ENCODE data around the gene ZNF839. TPM values are rescaled to one million over a fixed set of nuclear protein-coding genes. Genes with fewer than 3 reads are reported as not detected.
"Not testable (repeated sequence)": the region's sequence is repeated elsewhere in the genome, so short reads cannot be mapped to it uniquely, and the experiment has no call there.

Gene ZNF839
- total and polyA plus RNA-seq, 12 donors, result 7.4 to 28.2 (median 14.5) TPM

DNA sequence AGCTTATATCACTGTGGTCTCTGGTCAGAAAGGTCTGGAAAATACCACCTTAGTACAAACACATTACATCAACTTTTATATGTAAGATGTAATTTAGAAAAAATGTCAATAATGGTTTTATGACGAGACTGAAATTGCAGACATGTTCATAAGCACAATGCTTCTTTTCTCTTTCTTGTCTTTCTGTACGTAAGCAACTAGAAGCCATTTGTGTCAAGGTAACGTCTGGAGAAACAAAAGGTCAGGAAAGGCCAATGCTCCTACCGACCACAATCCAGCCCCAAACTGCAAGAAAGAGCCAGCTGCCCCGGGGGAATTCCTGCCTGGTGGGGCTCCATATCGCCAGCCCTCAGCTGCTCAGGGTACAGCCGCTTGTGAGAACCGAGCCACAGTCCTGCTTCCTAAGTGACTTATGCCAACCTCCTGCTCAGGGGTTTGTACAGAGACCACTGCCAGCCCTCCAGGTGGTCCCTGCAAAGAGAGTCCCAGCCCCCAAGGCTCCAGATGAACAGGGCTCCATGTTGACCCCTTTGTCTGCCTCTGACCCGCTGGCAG lies 6.3 kb downstream of the ZNF839 start:
- WGBS, 4 donors, result 65 to 72% (median 70%) methylated on average over 7 to 9 of the region's 9 CpGs
- Histone ChIP-seq H3K4me3 (no peak overlapping the region), H3K27ac (no peak overlapping the region), H3K36me3 (replicated peaks in 1 of 2) (peaks cover 0 to 7% of the 10 kb centered on the region in 2 donors), H3K4me1 (replicated peaks in 1 of 2) (peaks cover 0 to 6% of the 10 kb centered on the region in 2 donors), H3K27me3 (no peaks in the 10 kb centered on the region), H3K9me3 (replicated peaks in 1 of 3) (no peaks in the 10 kb centered on the region)
- TF ChIP-seq POLR2A (IDR thresholded peaks at IDR 0.05), result no peak
- TF ChIP-seq, protein P1, sequence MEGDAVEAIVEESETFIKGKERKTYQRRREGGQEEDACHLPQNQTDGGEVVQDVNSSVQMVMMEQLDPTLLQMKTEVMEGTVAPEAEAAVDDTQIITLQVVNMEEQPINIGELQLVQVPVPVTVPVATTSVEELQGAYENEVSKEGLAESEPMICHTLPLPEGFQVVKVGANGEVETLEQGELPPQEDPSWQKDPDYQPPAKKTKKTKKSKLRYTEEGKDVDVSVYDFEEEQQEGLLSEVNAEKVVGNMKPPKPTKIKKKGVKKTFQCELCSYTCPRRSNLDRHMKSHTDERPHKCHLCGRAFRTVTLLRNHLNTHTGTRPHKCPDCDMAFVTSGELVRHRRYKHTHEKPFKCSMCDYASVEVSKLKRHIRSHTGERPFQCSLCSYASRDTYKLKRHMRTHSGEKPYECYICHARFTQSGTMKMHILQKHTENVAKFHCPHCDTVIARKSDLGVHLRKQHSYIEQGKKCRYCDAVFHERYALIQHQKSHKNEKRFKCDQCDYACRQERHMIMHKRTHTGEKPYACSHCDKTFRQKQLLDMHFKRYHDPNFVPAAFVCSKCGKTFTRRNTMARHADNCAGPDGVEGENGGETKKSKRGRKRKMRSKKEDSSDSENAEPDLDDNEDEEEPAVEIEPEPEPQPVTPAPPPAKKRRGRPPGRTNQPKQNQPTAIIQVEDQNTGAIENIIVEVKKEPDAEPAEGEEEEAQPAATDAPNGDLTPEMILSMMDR (IDR thresholded peaks at IDR 0.05), result no peak
- no peak for DNase-seq
- intact Hi-C loops (cut with DNase I), result loop anchor here in 1 of 2 donors (10.0 kb wide), 1 partner anchor 189 kb away; no protein-coding TSS in a partner anchor

DNA sequence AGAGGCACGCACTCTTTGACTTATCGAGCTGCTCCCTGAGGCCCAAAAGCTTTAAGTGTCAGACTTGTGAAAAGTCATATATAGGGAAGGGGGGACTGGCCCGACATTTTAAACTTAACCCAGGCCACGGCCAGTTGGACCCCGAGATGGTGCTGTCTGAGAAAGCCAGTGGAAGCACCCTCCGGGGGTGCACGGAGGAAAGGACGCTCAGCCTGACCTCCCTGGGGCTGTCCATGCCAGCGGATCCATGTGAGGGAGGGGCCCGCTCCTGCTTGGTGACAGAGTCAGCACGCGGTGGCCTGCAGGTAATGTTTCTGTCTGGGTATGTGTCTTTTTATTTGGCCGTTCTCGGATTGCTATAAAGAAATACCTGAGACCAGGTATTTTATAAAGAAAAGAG lies 7.0 kb downstream of the ZNF839 start:
- TF ChIP-seq, protein P1 (IDR thresholded peaks at IDR 0.05), result no peak
- no peak for TF ChIP-seq POLR2A (IDR thresholded peaks at IDR 0.05)
- H3K36me3 ChIP-seq (replicated peaks in 1 of 2), result peaks cover 0 to 7% of the 10 kb centered on the region in 2 donors
- H3K27me3 ChIP-seq, result no peaks in the 10 kb centered on the region
- 90 to 95% (median 93%) methylated on average over 12 to 14 of the region's 14 CpGs for WGBS, 4 donors
- no peak overlapping the region for H3K4me3 ChIP-seq
- no peak overlapping the region for H3K27ac ChIP-seq
- intact Hi-C loops (cut with DNase I), result loop anchor here in 1 of 2 donors (10.0 kb wide), 1 partner anchor 188 kb away; no protein-coding TSS in a partner anchor
- H3K4me1 ChIP-seq (replicated peaks in 1 of 2), result no peaks in the 10 kb centered on the region
- no peaks in the 10 kb centered on the region for H3K9me3 ChIP-seq (replicated peaks in 1 of 3)
- DNase-seq, result no peak

DNA sequence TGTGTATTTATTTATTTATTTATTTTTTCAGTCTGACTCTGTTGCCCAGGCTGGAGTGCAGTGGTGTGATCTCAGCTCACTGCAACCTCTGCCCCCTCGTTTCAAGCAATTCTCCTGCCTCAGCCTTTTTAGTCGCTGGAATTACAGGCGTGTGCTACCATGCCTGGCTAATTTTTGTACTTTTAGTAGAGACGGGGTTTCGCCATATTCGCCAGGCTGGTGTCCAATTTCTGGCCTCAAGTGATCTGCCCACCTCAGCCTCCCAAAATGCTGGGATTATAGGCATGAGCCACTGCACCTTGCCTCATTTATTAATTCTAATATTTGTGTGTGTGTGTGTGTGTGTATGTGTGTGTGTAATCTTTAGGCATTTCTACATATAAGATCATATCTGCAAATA lies 9.8 kb downstream of the ZNF839 start:
- not testable (repeated sequence) for H3K27me3 ChIP-seq; DNase-seq; H3K27ac ChIP-seq; H3K4me3 ChIP-seq; H3K9me3 ChIP-seq (replicated peaks in 1 of 3); H3K4me1 ChIP-seq (replicated peaks in 1 of 2)
- peaks cover 0 to 16% of the 10 kb centered on the region in 2 donors for H3K36me3 ChIP-seq (replicated peaks in 1 of 2)
- intact Hi-C loops (cut with DNase I), result loop anchor here in 1 of 2 donors (10.0 kb wide), 1 partner anchor 185 kb away; no protein-coding TSS in a partner anchor
- 91 to 96% (median 94%) methylated on average over 6 of the region's 6 CpGs for WGBS, 4 donors

DNA sequence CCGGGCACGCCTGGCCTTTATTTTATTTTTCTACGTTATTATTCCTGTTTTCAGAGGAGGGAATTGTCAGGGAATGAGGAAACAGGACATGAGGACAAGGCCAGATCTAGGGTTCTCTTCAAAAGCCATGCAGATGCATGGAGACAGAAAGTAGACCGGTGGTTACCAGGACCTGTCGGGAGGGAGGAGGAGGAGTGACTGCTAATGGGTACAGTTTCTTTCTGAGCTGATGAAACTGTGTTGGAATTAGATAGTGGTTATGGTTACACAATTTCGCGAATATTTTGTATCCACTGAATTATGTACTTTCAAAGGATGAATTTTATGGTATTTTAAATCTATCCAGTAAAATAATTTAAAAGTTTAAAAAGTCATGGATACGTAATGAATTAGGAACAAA lies 11.3 kb downstream of the ZNF839 start:
- intact Hi-C loops (cut with DNase I), result no loop called here
- Histone ChIP-seq H3K36me3 (replicated peaks in 1 of 2) (peaks cover 0 to 22% of the 10 kb centered on the region in 2 donors), H3K4me3 (no peak overlapping the region), H3K27me3 (no peaks in the 10 kb centered on the region), H3K27ac (no peak overlapping the region), H3K4me1 (replicated peaks in 1 of 2) (no peaks in the 10 kb centered on the region), H3K9me3 (replicated peaks in 1 of 3) (no peaks in the 10 kb centered on the region)
- no peak for TF ChIP-seq POLR2A (IDR thresholded peaks at IDR 0.05)
- TF ChIP-seq, protein P1 (IDR thresholded peaks at IDR 0.05), result no peak
- no peak for DNase-seq
- WGBS, 4 donors, result 91 to 93% (median 92%) methylated on average over 8 of the region's 8 CpGs

DNA sequence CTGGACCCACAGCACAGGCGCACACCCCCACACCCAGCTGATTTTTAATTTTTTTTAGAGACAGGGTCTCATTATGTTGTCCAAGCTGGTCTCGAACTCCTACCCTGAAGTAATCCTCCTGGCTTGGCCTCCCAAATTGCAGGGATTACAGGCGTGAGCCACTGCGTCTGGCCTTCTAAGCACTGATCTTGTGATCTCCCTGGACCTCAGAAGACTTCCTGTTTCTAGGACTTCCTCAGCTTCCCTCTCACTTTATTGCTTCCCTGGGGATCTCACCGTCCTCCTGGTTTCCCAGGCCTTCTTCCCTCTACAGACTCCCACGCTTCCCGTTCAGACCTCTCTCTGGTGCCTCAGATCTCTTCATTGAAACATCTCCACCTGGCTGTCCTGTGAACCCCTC lies 13.8 kb downstream of the ZNF839 start:
- intact Hi-C loops (cut with DNase I), result no loop called here

More for the DNA sequence above, 13.8 kb downstream of the ZNF839 start:
- H3K4me3 ChIP-seq, result no peak overlapping the region
- no peak for TF ChIP-seq POLR2A (IDR thresholded peaks at IDR 0.05)
- TF ChIP-seq, protein P1 (IDR thresholded peaks at IDR 0.05), result no peak
- H3K27me3 ChIP-seq, result no peaks in the 10 kb centered on the region
- no peaks in the 10 kb centered on the region for H3K9me3 ChIP-seq (replicated peaks in 1 of 3)
- no peak for DNase-seq
- peaks cover 0 to 40% of the 10 kb centered on the region in 2 donors for H3K36me3 ChIP-seq (replicated peaks in 1 of 2)
- WGBS, 4 donors, result 83 to 85% (median 84%) methylated on average over 7 of the region's 7 CpGs
- no peaks in the 10 kb centered on the region for H3K4me1 ChIP-seq (replicated peaks in 1 of 2)
- H3K27ac ChIP-seq, result no peak overlapping the region

All from adrenal gland (tissue), 12 donors.